NCI-H2196 (cell line): ENCODE results near the gene KRTAP9-8.
"Not testable (repeated sequence)": the region's sequence is repeated elsewhere in the genome, so short reads cannot be mapped to it uniquely, and the experiment has no call there.

Experiments
- DNase-seq: peaks from one replicate; lab custom pipeline; 2025; ENCODE audit not compliant: unreplicated experiment; lab: John Stamatoyannopoulos, UW

The KRTAP9-8 gene, protein sequence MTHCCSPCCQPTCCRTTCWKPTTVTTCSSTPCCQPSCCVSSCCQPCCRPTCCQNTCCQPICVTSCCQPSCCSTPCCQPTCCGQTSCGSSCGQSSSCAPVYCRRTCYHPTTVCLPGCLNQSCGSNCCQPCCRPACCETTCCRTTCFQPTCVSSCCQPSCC

DNA sequence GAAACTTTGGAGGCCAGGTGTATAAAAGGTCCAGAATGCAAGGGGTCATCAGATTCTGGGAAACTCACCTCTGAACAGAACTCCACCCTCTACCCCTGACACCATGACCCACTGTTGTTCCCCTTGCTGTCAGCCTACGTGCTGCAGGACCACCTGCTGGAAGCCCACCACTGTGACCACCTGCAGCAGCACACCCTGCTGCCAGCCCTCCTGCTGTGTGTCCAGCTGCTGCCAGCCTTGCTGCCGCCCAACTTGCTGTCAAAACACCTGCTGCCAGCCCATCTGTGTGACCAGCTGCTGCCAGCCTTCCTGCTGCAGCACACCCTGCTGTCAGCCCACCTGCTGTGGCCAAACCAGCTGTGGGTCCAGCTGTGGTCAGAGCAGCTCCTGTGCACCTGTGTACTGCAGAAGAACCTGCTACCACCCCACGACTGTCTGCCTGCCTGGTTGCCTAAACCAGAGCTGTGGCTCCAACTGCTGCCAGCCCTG is at the start of gene KRTAP9-8:
Gene KRTAP9-8 (plus strand): TSS at position 51 of the 489 bp plus-strand sequence. CDS start 53 bp downstream, at position 104.
- DNase-seq, result not testable (repeated sequence)

DNA sequence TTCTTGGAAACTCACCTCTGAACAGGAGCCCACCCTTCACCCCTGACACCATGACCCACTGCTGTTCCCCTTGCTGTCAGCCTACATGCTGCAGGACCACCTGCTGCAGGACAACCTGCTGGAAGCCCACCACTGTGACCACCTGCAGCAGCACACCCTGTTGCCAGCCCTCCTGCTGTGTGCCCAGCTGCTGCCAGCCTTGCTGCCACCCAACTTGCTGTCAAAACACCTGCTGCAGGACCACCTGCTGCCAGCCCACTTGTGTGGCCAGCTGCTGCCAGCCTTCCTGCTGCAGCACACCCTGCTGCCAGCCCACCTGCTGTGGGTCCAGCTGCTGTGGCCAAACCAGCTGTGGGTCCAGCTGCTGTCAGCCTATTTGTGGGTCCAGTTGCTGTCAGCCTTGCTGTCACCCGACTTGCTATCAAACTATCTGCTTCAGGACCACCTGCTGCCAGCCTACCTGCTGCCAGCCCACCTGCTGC is 47.9 kb upstream of the KRTAP9-8 start, which contains the start of gene KRTAP9-1:
Gene KRTAP9-1 (plus strand): TSS at position 51 of the 482 bp plus-strand sequence. CDS start 0 bp downstream, at position 51.
- DNase-seq, result not testable (repeated sequence)

DNA sequence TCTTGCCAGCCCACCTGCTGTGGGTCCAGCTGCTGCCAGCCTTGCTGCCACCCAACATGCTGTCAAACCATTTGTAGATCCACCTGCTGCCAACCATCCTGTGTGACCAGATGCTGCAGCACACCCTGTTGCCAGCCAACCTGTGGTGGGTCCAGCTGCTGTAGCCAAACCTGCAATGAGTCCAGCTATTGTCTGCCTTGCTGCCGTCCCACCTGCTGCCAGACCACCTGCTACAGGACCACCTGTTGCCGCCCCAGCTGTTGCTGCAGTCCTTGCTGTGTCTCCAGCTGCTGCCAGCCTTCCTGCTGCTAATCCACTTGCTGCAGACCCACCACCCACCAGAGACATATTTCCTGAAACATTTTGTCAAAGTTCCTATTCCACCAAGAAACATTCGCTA is 47.5 kb upstream of the KRTAP9-8 start:
- DNase-seq, result no peak

DNA sequence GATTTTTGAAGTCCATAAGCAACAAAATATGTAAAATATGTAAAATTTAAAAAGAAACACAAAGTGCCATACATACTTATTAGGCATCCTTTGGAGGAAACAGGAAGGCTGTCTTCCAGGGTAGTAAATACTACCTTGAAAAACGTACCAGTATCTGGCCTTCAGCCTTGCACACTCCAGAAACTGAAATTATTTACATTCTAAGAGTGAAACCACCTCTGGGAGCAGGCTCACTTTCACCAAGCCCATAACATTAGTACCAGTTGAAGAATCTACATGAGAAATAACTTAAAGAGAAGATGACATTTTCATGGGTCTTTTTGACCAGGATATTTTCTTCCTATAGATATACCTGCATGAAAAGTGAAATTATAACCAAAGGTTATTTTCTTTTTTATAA is 41.7 kb upstream of the KRTAP9-8 start:
- no peak for DNase-seq

DNA sequence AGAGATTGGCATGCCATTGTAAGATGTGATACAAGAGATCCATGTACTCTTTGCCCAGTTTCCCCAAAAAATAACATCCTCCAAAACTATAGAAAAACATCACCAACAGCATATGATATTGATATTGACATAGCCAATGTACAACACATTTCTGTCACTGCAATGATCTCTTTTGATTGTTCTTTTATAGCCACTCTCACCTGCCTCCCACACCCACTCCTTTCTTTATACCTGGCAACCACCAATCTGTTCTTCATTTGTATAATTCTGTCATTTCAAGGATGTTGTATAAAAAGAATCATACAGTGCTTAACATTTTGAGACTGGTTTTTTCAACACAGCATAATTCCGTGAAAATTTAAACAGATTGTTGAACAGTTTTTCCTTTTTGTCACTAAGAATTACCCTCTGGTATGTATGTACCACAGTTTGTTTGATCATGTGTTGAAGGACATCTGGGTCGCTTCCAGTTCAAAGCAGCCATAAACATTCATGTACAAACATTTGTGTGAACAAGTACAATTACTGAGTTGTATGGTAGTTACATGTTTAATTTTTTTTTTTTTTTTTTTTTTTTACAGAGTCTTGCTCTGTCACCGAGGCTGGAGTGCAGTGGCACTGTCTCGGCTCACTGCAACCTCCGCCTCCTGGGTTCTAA is 38.2 kb upstream of the KRTAP9-8 start:
- no peak for DNase-seq

DNA sequence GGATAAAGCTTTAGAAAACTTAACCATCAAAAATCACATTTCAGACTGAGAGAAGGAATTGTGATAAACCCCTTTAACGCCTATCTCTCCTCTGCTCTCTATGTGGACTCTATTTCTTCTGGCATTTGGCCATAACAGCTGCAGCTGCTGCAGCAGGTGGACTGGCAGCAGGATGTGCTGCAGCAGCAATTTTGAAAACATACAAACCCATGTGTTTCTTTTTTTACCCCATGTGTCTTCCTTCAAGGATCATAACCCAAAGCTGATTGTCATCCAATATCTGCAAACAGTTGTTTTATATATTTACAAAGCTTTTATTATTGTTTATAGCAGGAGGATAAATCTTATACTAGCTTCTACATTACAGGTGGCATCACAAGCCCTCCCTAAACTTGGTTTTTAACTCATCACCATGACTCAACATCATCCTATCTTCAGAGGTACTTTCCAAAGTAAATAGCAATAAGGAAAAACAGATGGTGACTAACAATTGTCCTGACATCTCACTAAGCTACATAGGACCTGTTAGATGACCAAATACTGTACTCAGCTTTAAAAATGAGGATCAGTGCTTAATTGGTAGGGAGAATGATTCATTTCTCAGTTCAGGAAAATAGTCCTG is 25.8 kb upstream of the KRTAP9-8 start:
- peak; percentile 56 for DNase-seq

DNA sequence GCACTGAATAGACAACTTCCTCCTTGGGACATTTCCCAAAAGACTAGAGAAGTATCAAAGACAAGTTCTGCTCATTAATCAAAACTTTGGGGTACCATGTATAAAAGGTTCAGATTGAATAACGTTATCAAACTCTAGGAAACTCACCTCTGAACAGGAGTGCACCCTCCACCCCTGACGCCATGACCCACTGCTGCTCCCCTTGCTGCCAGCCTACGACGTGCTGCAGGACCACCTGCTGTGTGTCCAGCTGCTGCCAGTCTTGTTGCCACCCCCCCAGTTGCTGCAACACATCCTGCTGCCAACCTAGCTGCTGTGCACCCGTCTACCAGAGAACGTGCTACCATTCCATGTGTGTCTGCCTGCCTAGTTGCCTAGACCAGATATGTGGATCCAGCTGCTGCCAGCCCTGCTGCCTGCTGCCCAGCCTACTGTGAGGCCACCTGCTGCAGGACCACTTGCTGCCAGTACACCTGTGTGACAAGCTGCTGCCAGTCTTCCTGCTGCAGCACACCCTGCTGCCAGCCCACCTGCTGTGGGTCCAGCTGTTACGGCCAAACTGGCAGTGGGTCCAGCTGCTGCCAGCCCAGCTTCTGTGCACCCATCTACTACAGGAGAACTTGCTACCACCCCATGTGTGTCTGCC is 25.2 kb upstream of the KRTAP9-8 start:
- peak; percentile 61 for DNase-seq

DNA sequence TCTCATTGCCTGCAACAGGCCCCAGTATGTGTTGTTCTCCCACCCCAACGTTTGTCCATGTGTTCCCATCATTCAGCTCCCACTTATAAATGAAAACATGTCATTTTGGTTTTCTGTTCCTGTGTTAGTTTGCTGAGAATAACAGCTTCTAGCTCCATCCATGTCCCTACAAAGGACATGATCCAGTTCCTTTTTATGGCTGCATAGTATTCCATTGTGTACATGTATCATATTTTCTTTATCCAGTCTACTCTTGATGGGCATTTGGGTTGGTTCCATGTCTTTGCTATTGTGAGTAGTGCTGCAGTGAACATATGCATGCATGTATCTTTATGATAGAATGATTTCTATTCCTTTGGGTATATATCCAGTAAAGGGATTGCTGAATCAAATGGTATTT is 22.1 kb upstream of the KRTAP9-8 start:
- no peak for DNase-seq

DNA sequence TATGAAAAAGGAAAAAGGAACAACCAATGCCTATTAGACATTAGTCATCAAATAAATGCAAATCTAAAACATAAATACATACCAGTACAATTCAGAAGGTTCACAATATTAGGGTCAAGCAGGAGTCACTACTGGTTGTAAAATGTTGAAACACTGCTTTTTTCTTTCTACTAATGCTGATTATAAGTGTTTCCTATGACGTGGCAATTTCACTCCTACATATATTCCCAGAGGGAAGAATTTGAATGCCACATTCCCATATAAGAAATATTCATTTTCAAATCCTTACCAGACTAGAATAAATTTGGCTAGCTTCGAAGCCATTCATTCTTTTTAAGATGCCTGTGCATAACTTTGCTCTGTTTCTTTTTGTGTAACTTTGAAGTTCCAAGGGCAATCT is 14.0 kb upstream of the KRTAP9-8 start:
- no peak for DNase-seq

DNA sequence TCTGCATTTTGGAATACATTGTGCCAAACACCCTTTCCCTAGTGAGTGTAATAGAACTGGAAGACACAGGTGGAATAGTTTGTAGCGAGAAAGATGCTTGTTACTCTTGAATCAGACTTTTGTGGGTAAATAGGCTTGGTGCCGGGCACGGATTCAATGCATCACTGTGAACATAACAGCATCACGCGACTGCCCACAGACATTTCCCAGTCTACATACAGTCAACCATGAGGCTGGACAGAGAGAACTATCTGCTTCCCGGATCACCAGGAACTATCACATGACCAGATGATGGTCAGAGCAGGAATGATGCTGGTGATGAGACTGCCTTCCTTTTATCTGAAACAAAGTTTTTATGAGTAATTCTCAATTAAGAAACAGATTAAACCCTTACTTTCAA is 11.7 kb upstream of the KRTAP9-8 start:
- DNase-seq, result no peak

DNA sequence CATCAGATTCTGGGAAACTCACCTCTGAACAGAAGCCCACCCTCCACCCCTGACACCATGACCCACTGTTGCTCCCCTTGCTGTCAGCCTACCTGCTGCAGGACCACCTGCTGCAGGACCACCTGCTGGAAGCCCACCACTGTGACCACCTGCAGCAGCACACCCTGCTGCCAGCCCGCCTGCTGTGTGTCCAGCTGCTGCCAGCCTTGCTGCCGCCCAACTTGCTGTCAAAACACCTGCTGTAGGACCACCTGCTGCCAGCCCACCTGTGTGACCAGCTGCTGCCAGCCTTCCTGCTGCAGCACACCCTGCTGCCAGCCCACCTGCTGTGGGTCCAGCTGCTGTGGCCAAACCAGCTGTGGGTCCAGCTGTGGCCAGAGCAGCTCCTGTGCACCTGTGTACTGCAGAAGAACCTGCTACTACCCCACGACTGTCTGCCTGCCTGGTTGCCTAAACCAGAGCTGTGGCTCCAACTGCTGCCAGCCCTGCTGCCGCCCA is 11.2 kb upstream of the KRTAP9-8 start, which contains the start of gene KRTAP9-2:
Gene KRTAP9-2 (plus strand): TSS at position 51 of the 498 bp plus-strand sequence. CDS start 7 bp downstream, at position 58.
- DNase-seq, result not testable (repeated sequence)

DNA sequence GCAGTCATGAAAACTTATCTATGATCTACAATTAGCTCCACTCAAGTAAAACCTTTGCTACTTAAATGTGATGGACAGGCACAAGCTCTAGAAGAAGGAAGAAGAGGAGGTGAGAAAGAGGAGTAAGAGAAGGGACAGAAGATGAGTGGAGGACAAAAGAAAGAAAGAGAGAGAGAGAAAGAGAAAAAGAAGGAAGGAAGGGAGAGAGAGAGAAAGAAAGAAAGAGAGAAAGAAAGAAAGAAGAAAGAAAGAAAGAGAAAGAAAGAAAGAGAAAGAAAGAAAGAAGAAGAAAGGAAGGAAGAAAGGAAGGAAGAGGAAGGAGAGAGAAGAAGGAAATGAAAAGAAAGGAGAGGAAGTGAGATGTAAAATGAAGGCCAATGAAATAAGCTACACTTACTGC is 7.7 kb upstream of the KRTAP9-8 start:
- DNase-seq, result no peak

DNA sequence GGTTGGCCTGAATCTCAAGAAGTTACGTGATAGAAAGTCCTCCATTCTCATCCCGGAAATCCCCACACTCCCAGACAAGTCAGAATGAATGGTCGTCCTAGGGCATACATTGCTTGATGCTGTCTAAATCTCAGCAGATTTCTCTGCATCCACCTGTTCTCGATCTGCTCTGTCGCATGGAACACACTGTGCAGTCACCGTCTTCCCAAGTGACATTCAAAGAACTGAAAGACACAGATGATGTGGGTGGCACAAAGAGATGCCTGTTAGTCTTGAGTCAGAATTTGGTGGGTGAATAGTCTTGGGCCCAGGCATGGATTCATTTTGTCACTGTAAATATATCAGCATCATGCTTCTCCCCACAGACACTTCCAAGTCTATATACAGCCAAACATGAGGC is 6.1 kb upstream of the KRTAP9-8 start:
- no peak for DNase-seq

DNA sequence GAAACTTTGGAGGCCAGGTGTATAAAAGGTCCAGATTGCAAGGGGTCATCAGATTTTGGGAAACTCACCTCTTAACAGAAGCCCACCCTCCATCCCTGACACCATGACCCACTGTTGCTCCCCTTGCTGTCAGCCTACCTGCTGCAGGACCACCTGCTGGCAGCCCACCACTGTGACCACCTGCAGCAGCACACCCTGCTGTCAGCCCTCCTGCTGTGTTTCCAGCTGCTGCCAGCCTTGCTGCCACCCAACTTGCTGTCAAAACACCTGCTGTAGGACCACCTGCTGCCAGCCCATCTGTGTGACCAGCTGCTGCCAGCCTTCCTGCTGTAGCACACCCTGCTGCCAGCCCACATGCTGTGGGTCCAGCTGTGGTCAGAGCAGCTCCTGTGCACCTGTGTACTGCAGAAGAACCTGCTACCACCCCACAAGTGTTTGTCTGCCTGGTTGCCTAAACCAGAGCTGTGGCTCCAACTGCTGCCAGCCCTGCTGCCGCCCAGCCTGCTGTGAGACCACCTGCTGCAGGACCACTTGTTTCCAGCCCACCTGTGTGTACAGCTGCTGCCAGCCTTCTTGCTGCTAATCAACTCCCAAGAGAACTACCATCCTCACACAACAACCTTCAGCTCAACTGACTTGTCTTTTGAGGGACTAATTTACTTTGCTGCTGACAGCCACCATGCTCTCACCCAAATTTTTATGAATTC is 5.2 kb upstream of the KRTAP9-8 start, which contains the start of gene KRTAP9-3:
Gene KRTAP9-3 (plus strand): TSS at position 51 of the 707 bp plus-strand sequence. CDS start 53 bp downstream, at position 104.
- not testable (repeated sequence) for DNase-seq

DNA sequence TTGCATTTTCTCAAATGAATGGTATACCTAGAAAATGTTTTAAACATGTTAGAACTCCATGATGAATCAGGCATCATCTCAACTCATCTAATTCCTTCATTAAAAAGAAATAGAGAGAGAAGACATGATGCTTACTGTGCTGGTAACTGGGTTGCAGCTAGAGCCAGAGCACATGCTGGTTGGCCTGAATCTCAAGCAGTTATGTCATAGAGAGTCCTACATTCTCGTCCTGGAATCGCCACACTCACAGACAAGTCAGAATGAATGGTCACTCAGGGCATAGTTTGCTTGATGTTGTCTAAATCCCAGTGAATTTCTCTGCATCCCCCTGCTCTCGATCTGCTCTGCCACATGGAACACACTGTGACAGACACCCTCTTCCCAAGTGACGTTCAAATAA is 683 bp upstream of the KRTAP9-8 start:
- DNase-seq, result not testable (repeated sequence)

DNA sequence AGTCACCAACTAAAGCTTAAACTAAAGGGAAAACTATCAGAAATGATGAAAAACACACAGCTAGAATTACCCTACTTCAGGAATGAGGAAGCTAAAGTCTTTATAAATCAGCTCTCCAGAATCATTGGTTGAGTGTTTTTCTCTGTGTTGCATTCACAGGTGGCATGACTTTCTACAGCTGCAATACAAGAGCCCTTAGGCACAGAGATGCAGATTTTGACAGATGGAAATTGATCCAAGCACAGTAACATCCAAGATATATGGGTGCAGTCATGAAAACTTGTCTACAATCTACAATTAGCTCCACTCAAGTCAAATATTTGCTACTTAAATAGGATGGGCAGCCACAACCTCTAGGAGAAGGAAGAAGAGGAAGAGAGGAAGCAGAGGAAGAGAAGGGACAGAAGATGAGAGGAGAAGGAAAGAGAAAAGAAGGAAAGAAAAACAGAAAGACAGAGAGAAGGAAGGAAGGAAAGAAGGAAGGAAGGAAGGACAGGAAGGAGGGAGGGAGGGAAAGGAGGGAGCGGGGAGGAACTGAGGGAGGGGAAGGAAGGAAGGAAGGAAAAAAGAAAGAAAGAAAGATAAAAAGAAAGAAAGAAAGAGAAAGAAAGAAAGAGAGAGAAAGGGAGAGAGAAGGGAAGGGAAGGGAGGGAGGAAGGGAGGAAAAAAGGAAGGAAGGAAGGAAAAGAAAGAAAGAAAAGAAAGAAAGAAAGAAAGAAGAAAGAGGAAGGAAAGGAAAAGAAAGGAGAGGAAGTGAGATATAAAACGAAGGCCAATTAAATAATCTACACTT is 9.4 kb downstream of the KRTAP9-8 start:
- DNase-seq, result not testable (repeated sequence)

DNA sequence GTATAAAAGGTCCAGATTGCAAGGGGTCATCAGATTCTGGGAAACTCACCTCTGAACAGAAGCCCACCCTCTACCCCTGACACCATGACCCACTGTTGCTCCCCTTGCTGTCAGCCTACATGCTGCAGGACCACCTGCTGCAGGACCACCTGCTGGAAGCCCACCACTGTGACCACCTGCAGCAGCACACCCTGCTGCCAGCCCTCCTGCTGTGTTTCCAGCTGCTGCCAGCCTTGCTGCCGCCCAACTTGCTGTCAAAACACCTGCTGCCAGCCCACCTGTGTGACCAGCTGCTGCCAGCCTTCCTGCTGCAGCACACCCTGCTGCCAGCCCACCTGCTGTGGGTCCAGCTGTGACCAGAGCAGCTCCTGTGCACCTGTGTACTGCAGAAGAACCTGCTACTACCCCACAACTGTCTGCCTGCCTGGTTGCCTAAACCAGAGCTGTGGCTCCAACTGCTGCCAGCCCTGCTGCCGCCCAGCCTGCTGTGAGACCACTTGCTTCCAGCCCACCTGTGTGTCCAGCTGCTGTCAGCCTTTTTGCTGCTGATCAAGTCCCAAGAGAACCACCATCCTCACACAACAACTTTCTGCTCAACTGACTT is 11.9 kb downstream of the KRTAP9-8 start, which contains the start of gene KRTAP9-4:
Gene KRTAP9-4 (plus strand): TSS at position 51 of the 604 bp plus-strand sequence. CDS start 34 bp downstream, at position 85.
- not testable (repeated sequence) for DNase-seq

DNA sequence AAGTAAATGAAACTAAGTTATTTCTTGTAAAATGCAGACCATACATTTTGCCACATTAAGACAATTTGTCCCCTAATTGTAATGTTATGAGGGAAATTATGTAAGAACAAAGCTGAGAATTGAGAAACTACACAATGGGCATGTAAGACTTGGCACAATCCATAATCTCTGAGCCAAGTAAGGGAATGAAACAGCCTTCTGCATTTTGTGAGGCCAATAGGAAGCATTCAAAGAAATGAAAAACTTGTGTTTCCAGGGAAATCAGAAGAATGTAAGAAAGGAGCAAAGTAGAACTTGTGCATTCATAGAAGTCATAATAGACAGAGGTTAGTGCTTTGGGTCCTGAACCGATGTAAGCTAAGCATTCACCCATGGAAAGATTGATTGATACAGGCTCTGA is 13.5 kb downstream of the KRTAP9-8 start:
- no peak for DNase-seq

DNA sequence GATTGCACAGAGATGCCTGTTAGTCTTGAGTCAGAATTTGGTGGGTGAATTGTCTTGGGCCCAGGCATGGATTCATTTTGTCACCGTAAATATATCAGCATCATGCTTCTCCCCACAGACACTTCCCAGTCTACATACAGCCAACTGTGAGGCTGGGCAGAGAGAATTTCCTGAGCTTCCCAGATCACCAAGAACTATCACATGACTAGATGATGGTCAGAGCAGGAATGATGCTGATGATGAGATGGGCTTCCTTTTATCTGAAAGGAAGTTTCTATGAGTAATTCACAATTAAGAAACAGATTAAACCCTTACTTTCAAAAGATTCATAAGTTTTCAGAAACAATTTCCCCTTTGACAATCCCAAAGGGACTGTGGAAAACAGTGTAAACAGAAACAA is 17.1 kb downstream of the KRTAP9-8 start:
- DNase-seq, result no peak
